Panc1 (cell line): ENCODE data around the gene THBS2. TPM values are rescaled to one million over a fixed set of nuclear protein-coding genes. Genes with fewer than 3 reads are reported as not detected.

Source experiments
- ATAC-seq: fragments of 200-7000 bp; cut with Tn5 transposase; 2 replicates; pipeline ENCODE4 v1.9.1; 2020; ENCODE audit warnings: mild to moderate bottlenecking, moderate library complexity
- BruUV-seq: library from RNA; stranded (reverse); fragments of 400-500 nt; replicated peaks from 2 replicates; lab custom pipeline; 2021; lab: Mats Ljungman, UMichigan
- CTCF ChIA-PET: fragments of 300-600 bp; sonication (Branson Sonifier 250); formaldehyde crosslinking; loops from one replicate; lab custom pipeline; 2022; ENCODE audit warnings: antibody characterized with exemption; lab: Charles Lee
- POLR2A ChIA-PET: fragments of 300-600 bp; sonication (Branson Sonifier 250); formaldehyde crosslinking; loops from one replicate; lab custom pipeline; 2022; ENCODE audit warnings: antibody characterized with exemption; lab: Charles Lee
- DNase-seq: peaks from one replicate; pipeline ENCODE4 v3.0.0-alpha.2; 2010; ENCODE audit warnings: low read depth, low spot score
- H3K27ac ChIP-seq: 2 replicates; pipeline ENCODE4 v1.5.1; 2011; ENCODE audit warnings: mild to moderate bottlenecking, low read length, inconsistent platforms
- H3K27me3 ChIP-seq: fragments of 200-500 bp; sonication (Bioruptor generic); 2 replicates; pipeline ENCODE4 v1.6.0; 2014; ENCODE audit warnings: low read length, inconsistent platforms; ENCODE audit not compliant: control insufficient read depth, insufficient read depth
- H3K36me3 ChIP-seq: fragments of 200-500 bp; sonication (Bioruptor generic); 2 replicates; pipeline ENCODE4 v1.5.1; 2014; ENCODE audit warnings: inconsistent platforms, mild to moderate bottlenecking, low read length, moderate library complexity; ENCODE audit not compliant: control insufficient read depth, insufficient read depth
- H3K4me1 ChIP-seq: 2 replicates; pipeline ENCODE4 v1.5.1; 2011; ENCODE audit warnings: inconsistent platforms, mild to moderate bottlenecking, low read length, moderate library complexity; ENCODE audit not compliant: control insufficient read depth, insufficient read depth
- H3K4me3 ChIP-seq, 2 experiments: 2 replicates each; pipeline ENCODE4 v1.5.1; 2011 to 2012; ENCODE audit warnings: low read depth in 2 of 2, low read length in 2 of 2, mild to moderate bottlenecking in 2 of 2, inconsistent platforms in 1 of 2, moderate library complexity in 1 of 2
- H3K9me3 ChIP-seq: fragments of 200-500 bp; sonication (Bioruptor generic); 2 replicates; pipeline ENCODE4 v1.5.1; 2014; ENCODE audit warnings: low read depth, mild to moderate bottlenecking, inconsistent platforms, low read length, moderate library complexity; ENCODE audit not compliant: control insufficient read depth, insufficient read depth
- CTCF ChIP-seq: fragments of 450-650 bp; IDR thresholded peaks from 2 replicates; pipeline ENCODE4 v1.5.1; 2017; ENCODE audit warnings: mild to moderate bottlenecking
- POLR2AphosphoS5 ChIP-seq: IDR thresholded peaks from 2 replicates; pipeline ENCODE4 v1.6.1; 2012; ENCODE audit warnings: mild to moderate bottlenecking, low read depth, low read length, moderate library complexity
- REST ChIP-seq, 2 experiments: IDR thresholded peaks; 2 replicates each; pipeline ENCODE4 v1.6.1; 2011 to 2012; ENCODE audit warnings: low read depth in 2 of 2, control low read depth in 1 of 2, low read length in 1 of 2, mild to moderate bottlenecking in 1 of 2, moderate library complexity in 1 of 2; ENCODE audit not compliant: insufficient read depth in 1 of 2
- SIN3A ChIP-seq: IDR thresholded peaks from 2 replicates; pipeline ENCODE4 v1.6.1; 2012; ENCODE audit warnings: low read depth, mild to moderate bottlenecking, low read length, moderate library complexity, borderline replicate concordance; ENCODE audit not compliant: insufficient read depth
- TCF7L2 ChIP-seq: IDR thresholded peaks from 2 replicates; pipeline ENCODE4 v1.6.1; 2011; ENCODE audit warnings: mild to moderate bottlenecking, low read depth, low read length, inconsistent platforms
- in situ Hi-C: cut with HindIII; loops from 2 replicates; pipeline ENCODE4 v1.10.0; 2016; ENCODE audit warnings: low sequenced_read_pairs, low pct_unique_long_range_greater_than_20kb
- intact Hi-C: fragments of 100-400 bp; cut with micrococcal nuclease; formaldehyde crosslinking; loops from one replicate; pipeline ENCODE4 v1.10.0; 2022; ENCODE audit not compliant: unreplicated experiment
- total RNA-seq: library from RNA; stranded (reverse); gene quantifications from one replicate; pipeline ENCODE4 v1.2.1, GENCODE V29; 2021; ENCODE audit not compliant: unreplicated experiment

THBS2 gene
- total RNA-seq, 1 experiment from 2014 or later, result 0.05 TPM

GRCh38 chr6:169225131-169225576 lies 28.5 kb downstream of the THBS2 start:
- ATAC-seq, result no peak
- ChIA-PET POLR2A (no interaction called here), CTCF (no interaction called here)
- no peak for TF ChIP-seq SIN3A
- TF ChIP-seq TCF7L2, result no peak
- Histone ChIP-seq H3K27ac (no peak overlapping the region), H3K27me3 (no peaks in the 10 kb centered on the region), H3K4me3 (no peak overlapping the region), H3K36me3 (no peaks in the 10 kb centered on the region), H3K9me3 (no peaks in the 10 kb centered on the region), H3K4me1 (no peaks in the 10 kb centered on the region; the same call in 1 of the 2 replicates)
- intact Hi-C loops (no loop called here), in situ Hi-C loops (no loop called here)
- DNase-seq, result no peak
- no TSS peak for BruUV-seq

- DNase-seq (no peak), ATAC-seq (no peak)
- BruUV-seq, result no TSS peak
- Histone ChIP-seq H3K4me3 (no peak overlapping the region), H3K9me3 (no peaks in the 10 kb centered on the region), H3K27me3 (no peaks in the 10 kb centered on the region), H3K27ac (no peak overlapping the region), H3K4me1 (no peaks in the 10 kb centered on the region; the same call in 1 of the 2 replicates), H3K36me3 (no peaks in the 10 kb centered on the region)
- POLR2A ChIA-PET, result no interaction called here
- CTCF ChIA-PET, result no interaction called here
- intact Hi-C loops (no loop called here), in situ Hi-C loops (no loop called here)
- TF ChIP-seq CTCF (no peak), POLR2AphosphoS5 (no peak), REST (IDR thresholded peaks at IDR 0.05; ENCODE audit: insufficient read depth in 1 of 2, low read depth in 2 of 2, low read length in 1 of 2) (no peak), TCF7L2 (no peak), SIN3A (no peak)
Measured at GRCh38 chr6:169224716-169225115, 28.9 kb downstream of the THBS2 start.

- Histone ChIP-seq H3K27ac (no peak overlapping the region), H3K36me3 (no peaks in the 10 kb centered on the region), H3K4me1 (no peaks in the 10 kb centered on the region; the same call in 1 of the 2 replicates), H3K27me3 (no peaks in the 10 kb centered on the region), H3K9me3 (no peaks in the 10 kb centered on the region), H3K4me3 (no peak overlapping the region)
- CTCF ChIA-PET, result no interaction called here
- ATAC-seq, result 0 out of 2 replicates have a peak, but pooled peaks have one; percentile 42
- DNase-seq, result no peak
- in situ Hi-C loops (no loop called here), intact Hi-C loops (no loop called here)
- BruUV-seq, result no TSS peak
- POLR2A ChIA-PET, result no interaction called here
- TF ChIP-seq REST (IDR thresholded peaks at IDR 0.05; ENCODE audit: insufficient read depth in 1 of 2, low read depth in 2 of 2, low read length in 1 of 2) (no peak), TCF7L2 (no peak), CTCF (no peak), POLR2AphosphoS5 (no peak), SIN3A (no peak)
Measured at GRCh38 chr6:169224185-169224695, 29.4 kb downstream of the THBS2 start.
